Neutrophil (primary cell): Measurements from ENCODE around the gene EDEM2.
"Not testable (repeated sequence)": the region's sequence is repeated elsewhere in the genome, so short reads cannot be mapped to it uniquely, and the experiment has no call there.

Experiments used
- H3K27ac ChIP-seq: fragments of 200-600 bp; sonication (generic); 2 replicates; pipeline ENCODE4 v1.5.1; 2016; ENCODE audit warnings: mild to moderate bottlenecking, moderate library complexity
- H3K27me3 ChIP-seq: fragments of 200-600 bp; sonication (generic); 2 replicates; pipeline ENCODE4 v1.6.0; 2016; ENCODE audit warnings: mild to moderate bottlenecking
- H3K36me3 ChIP-seq: fragments of 200-600 bp; sonication (generic); 2 replicates; pipeline ENCODE4 v1.5.1; 2017
- H3K4me1 ChIP-seq, 2 experiments: fragments of 200-600 bp in 1 of 2; sonication (generic) in 1 of 2; 1 replicate in 1 of 2; 2 replicates in 1 of 2; pipeline versions ENCODE4 v1.5.1 to v1.6.1; 2013 to 2016; ENCODE audit warnings: low read depth in 1 of 2, low read length in 1 of 2, mild to moderate bottlenecking in 1 of 2, moderate library complexity in 1 of 2; ENCODE audit not compliant: control insufficient read depth in 1 of 2, insufficient read depth in 1 of 2
- H3K4me3 ChIP-seq, 2 experiments: fragments of 200-600 bp in 1 of 2; sonication (generic) in 1 of 2; 1 replicate in 1 of 2; 2 replicates in 1 of 2; pipeline ENCODE4 v1.5.1; 2013 to 2016; ENCODE audit warnings: low read depth in 1 of 2, low read length in 1 of 2, mild to moderate bottlenecking in 1 of 2, moderate library complexity in 1 of 2
- H3K9me3 ChIP-seq: fragments of 200-600 bp; sonication (generic); 2 replicates; pipeline ENCODE4 v1.5.1; 2016
- CTCF ChIP-seq: fragments of 200-600 bp; sonication (generic); IDR thresholded peaks from 2 replicates; pipeline ENCODE4 v1.5.1; 2016; ENCODE audit warnings: antibody characterized with exemption

Gene EDEM2

GRCh38 chr20:35087355-35087754, 59.8 kb downstream of the EDEM2 start:
- Histone ChIP-seq H3K9me3 (no peaks in the 10 kb centered on the region), H3K36me3 (peaks cover 9% of the 10 kb centered on the region), H3K4me1 (peaks cover 58 to 59% of the 10 kb centered on the region in 2 experiments), H3K27ac (peak overlapping the region; percentile 63), H3K4me3 (no peak overlapping the region), H3K27me3 (no peaks in the 10 kb centered on the region)
- no peak for TF ChIP-seq CTCF

- no peak overlapping the region for H3K4me3 ChIP-seq
- no peaks in the 10 kb centered on the region for H3K27me3 ChIP-seq
- H3K9me3 ChIP-seq: no peaks in the 10 kb centered on the region
- peaks cover 9% of the 10 kb centered on the region for H3K36me3 ChIP-seq
- peaks cover 44 to 47% of the 10 kb centered on the region in 2 experiments for H3K4me1 ChIP-seq
- H3K27ac ChIP-seq: peak overlapping the region; percentile 30
- no peak for TF ChIP-seq CTCF
Measured at GRCh38 chr20:35085477-35086225, 61.5 kb downstream of the EDEM2 start.

DNA sequence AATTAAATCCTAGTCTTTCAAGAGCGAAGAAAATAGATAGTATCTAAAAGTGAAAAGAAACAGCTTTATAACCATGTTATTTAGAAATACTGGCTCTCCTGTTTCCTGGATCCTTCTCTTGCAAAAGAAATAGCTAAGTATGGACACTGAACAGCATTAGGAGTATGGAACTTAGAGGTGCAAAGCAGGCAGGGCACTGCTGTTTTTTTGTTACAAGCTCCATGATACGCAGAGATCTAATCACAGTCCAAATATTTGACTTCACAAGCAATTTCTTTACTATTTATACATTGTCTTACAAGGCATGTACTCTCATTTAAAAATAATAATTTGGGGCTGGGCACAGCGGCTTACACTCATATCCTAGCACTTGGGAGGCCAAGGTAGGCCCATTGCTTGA, 62.1 kb downstream of the EDEM2 start:
- Histone ChIP-seq H3K27ac (peak overlapping the region; percentile 3), H3K27me3 (no peaks in the 10 kb centered on the region), H3K9me3 (no peaks in the 10 kb centered on the region)

GRCh38 chr20:35080348-35080642, 66.8 kb downstream of the EDEM2 start:
- not testable (repeated sequence) for H3K4me1 ChIP-seq, H3K9me3 ChIP-seq, H3K27me3 ChIP-seq, H3K27ac ChIP-seq, H3K4me3 ChIP-seq
- H3K36me3 ChIP-seq: peaks cover 23% of the 10 kb centered on the region

More for the DNA sequence above, 62.1 kb downstream of the EDEM2 start:
- Histone ChIP-seq H3K4me1 (peaks cover 38 to 42% of the 10 kb centered on the region in 2 experiments), H3K36me3 (peaks cover 9% of the 10 kb centered on the region), H3K4me3 (no peak overlapping the region)
- TF ChIP-seq CTCF: no peak

DNA sequence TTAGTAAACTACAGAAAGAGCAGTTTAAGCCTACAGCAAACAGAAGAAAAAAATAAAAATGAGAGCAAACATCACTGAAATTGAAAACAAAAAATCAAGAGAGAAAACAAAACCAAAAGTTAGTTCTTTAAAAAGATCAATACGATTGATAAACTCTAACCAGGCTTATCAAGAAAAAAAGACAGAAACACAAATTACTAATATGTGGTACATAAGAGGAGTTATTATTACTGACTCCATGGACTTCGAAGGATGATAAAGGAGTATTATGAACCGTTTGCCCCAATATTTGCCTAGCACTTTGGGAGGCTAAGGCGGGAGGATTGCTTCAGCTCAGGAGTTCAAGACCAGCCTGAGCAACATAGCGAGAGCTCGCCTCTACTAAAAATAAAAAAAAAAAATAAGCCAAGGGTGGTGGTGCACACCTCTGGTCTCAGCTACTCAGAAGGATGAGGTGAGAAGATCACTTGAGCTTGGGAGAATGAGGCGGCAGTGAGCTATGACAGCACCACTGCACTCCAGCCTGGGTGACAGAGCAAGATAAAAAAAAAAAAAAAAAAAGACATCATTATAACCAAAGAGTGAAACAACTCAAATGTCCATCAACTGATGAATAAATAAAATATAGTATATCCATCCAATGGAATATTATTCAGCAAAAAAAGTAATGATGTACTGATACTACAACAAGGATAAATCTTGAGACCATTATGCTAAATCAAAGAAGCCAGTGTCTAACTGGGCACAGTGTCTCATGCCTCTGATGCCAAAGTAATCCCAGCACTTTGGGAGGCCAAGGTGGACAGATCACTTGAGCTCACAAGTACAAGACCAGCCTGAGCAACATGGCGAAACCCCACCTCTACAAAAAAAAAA, 67.4 kb downstream of the EDEM2 start:
- no peak overlapping the region for H3K4me3 ChIP-seq
- no peak overlapping the region for H3K27ac ChIP-seq
- peaks cover 23% of the 10 kb centered on the region for H3K36me3 ChIP-seq
- no peaks in the 10 kb centered on the region for H3K27me3 ChIP-seq
- no peaks in the 10 kb centered on the region for H3K4me1 ChIP-seq
- TF ChIP-seq CTCF: no peak
- no peaks in the 10 kb centered on the region for H3K9me3 ChIP-seq

DNA sequence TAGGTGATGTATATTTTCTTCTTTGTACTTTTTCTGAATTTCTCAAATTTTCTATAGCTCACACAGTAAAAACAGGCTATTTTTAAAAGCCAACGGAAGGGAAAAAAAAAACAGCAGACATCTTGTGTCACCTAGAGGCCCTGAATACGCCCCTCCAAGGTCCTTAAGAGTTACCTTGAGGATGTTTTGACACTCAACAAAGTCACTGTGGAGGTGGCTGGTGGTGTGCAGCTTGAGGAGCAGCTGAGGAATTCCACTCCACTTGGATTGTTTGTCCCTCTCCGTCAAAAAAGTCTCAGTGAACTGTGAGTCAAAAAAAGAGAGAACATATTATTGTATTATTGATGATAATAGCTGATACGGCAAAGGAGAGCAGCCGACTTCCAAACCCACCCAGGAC, 69.3 kb downstream of the EDEM2 start:
- peaks cover 23% of the 10 kb centered on the region for H3K36me3 ChIP-seq
- TF ChIP-seq CTCF: no peak
- no peak overlapping the region for H3K27ac ChIP-seq
- no peaks in the 10 kb centered on the region for H3K9me3 ChIP-seq
- H3K4me1 ChIP-seq: no peaks in the 10 kb centered on the region
- no peak overlapping the region for H3K4me3 ChIP-seq
- no peaks in the 10 kb centered on the region for H3K27me3 ChIP-seq
